NCI-H510A treated with DMSO at 0.1 percent for 48 hours (cell line): ENCODE measurements around the gene MAP2K2.

ENCODE experiments used
- DNase-seq: peaks from one replicate; lab custom pipeline; 2025; lab: John Stamatoyannopoulos, UW

The MAP2K2 gene

DNA sequence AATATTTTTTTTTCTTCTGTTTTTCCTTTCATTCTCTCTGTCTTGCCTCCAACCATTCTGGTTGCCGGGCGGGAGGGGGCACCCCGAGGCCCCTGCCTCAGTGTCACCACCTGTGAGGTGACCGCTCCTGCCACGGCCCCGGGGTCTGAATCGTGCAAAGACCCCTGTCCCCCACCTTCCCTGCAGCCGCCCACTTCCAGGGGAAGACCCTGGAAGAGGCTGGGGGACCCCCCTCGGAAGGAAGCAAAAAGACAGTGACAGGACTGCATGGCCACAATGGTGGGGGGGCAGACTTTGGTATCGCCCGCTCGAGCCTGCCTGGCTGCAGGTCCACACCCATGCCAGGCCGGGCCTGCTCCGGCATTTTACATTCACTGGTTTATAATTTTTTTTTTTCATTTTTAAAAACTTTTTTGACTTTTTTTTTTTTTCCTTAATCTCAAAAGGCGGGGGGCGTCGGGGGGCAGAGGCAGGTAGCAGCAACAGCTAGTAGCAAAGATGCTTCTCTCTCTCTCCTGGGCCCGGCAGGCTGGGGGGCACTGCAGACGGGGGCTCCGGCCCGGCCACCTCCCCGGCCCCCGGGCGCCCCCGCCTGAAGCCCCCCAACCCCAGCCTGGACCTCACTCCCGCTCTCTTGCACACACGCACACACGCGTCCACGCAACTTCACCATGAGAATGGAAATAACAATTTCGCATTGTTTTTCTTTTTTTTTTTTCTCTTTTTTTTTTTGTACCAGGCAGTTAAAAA lies 79.8 kb downstream of the MAP2K2 start:
- no peak for DNase-seq

DNA sequence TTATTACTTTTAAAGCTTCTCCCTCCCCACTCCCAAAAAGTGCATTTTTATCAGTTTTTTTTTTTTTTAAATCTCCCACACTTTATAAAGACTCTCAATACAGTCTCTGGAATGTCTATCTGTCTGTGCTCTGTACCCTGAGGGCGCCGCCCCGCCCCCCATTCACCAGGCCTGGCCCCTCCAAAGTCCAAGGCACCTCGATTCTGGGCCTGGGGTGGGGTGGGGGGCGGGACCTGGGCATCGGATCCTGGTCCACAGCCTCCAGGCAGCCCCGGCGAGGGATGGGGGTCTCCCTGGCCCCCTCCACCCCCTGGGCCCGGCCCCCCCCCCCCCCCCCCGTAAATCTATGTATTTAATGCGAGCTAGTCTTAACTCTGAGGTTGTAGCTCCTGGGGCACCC lies 80.5 kb downstream of the MAP2K2 start:
- no peak for DNase-seq

DNA sequence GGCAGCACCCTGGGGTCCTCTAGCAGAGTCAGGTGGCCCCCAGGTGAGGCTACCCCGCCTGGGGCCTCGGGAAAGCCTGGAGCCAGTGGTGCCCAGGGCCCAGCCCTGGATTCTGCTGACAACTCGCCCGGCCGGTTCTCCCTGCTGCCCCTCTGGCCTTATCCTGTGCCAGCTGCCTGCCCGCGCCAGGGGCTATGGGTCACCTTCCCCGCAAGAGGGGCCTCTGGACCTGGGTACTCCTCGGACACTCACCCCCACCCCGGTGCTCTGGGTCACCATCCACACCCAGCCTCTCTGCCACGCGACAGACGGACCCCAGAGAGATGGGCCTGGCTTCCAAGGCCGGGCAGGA lies 81.2 kb downstream of the MAP2K2 start:
- DNase-seq, result peak; percentile 33

DNA sequence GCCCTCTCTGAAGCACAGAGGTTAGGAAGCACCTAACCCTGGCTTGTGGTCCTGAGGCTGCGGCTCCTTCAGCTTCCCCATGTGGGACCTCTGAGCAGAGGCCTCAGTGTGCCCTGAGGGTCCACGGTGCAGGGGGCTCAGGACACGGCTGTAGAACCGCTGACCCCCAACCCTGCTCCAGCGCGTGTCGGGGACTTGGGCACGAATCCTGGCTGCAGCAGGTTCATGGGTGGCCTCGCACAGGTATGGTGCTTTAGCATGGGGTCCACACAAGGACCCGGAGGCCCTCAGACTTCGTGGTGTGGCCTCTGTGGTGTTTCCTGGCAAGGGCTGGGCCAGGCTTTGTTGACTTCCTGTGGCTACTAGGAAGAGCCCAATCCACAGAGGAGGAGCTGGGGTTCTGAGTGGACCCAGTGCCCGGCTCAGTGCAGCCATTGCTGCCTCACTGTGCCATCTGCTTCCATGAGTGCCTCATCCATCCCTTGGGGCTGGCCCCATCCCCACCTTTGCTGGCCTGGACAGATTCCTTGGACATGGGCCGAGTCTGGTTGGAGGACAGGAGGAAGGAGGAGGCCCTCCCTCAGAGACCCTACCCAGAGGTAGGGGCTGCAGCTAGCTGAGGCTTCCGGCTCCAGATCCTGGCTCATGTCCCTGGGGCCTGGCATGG lies 81.7 kb downstream of the MAP2K2 start:
- no peak for DNase-seq
